Measurements from ENCODE around the gene PCSK6.

Gene PCSK6

DNA sequence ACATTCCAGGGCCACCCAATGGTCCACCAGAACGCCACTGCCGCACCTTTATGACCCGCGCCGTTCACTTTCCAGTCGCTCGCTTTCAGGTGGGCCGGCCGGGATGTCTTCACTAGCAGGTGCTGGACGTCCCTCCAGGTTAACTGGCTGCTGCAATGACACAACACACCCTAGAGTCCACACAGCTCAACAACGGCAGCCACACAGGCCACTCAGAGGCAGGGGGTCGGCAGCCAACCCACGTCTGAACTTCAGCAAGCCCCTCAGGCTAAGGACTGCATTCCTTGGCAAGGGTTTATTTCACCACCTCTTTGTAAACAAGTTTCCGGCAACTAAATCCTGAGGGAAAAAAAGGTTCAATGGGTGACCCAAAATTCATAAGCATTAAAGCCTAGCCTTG, 105.2 kb downstream of the PCSK6 start:
- ChIA-PET CTCF (no interaction called here), POLR2A (ENCODE audit: low non-redundant PET) (no interaction called here)
- no peak overlapping the region for H3K27ac ChIP-seq
- TF ChIP-seq, protein P1, sequence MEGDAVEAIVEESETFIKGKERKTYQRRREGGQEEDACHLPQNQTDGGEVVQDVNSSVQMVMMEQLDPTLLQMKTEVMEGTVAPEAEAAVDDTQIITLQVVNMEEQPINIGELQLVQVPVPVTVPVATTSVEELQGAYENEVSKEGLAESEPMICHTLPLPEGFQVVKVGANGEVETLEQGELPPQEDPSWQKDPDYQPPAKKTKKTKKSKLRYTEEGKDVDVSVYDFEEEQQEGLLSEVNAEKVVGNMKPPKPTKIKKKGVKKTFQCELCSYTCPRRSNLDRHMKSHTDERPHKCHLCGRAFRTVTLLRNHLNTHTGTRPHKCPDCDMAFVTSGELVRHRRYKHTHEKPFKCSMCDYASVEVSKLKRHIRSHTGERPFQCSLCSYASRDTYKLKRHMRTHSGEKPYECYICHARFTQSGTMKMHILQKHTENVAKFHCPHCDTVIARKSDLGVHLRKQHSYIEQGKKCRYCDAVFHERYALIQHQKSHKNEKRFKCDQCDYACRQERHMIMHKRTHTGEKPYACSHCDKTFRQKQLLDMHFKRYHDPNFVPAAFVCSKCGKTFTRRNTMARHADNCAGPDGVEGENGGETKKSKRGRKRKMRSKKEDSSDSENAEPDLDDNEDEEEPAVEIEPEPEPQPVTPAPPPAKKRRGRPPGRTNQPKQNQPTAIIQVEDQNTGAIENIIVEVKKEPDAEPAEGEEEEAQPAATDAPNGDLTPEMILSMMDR (conservative IDR thresholded peaks at IDR 0.05; ENCODE audit: low read depth): no peak
- DNase-seq (ENCODE audit: low spot score): no peak

DNA sequence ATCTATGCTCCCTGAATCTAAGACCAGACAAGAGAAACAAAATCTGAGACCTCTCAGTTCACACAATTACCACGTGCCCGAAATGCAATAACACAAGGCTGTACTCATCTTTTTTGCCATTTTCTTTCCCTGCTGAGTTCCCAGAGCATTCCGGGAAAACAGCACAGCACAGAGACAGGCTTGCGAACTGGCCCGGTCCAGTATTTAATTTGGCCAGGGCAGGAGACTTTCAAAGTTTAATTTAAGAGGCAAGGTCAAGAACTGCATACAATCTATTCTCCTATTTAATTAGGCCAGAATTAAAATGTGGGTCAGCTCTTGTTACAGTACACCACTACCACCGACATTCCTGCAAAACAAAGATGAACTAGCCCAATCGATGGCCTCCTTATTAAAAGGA, 107.0 kb downstream of the PCSK6 start:
- no peak for DNase-seq (ENCODE audit: low spot score)
- TF ChIP-seq, protein P1 (conservative IDR thresholded peaks at IDR 0.05; ENCODE audit: low read depth): no peak
- no peak overlapping the region for H3K27ac ChIP-seq
- ChIA-PET POLR2A (ENCODE audit: low non-redundant PET) (interaction anchor here (0.6 kb wide), 1 partner anchor 338 kb away, joined by 3 read pairs; no protein-coding TSS in a partner anchor), CTCF (no interaction called here)

DNA sequence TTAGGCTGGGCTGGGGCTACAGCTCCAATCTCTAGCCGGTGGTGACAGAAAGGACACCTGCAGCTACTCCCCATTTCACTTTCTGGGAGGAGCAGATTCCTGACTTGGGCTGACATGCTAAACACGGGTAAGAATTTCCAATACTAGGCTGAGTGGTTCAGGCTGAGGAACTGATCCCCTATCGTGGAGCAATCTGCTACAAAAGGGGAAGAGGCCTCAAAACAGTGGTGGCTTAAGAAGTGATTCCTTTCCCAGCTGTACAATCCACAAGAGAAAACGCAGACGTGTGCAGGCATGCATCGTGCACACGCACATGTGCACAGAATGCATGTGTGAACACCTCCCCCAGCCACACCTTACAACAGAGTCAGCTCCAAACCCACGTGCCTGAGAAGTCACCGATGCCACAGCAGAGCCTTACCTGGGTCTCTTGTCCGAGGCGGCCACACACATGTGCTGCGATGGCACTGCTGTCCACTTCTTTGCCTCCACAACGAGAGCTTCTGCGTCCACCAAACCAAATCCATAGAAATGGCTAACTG, 107.8 kb downstream of the PCSK6 start:
- TF ChIP-seq, protein P1 (conservative IDR thresholded peaks at IDR 0.05; ENCODE audit: low read depth): no peak
- H3K27ac ChIP-seq: no peak overlapping the region
- ChIA-PET POLR2A (ENCODE audit: low non-redundant PET) (no interaction called here), CTCF (no interaction called here)
- no peak for DNase-seq (ENCODE audit: low spot score)

DNA sequence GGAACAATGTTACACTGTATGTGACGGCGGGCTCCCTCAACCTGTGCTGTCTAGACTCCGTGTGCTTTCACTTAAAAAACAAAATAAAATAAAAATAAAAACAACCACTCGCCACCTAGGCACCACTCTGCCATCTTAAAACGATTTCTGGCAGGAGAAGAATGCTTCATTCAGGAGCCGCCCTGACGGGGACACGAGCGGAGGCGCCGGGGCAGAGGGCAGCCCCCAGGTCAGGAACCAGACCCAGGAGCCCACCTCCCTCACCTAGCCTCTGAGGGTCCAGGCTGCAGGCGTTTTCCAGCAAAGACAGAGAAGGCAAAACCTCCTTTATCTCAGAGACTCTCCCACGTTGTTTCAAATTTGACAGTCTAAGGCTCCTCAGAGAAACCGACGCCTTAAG, 109.4 kb downstream of the PCSK6 start:
- CTCF ChIA-PET: no interaction called here
- POLR2A ChIA-PET (ENCODE audit: low non-redundant PET): no interaction called here
- TF ChIP-seq, protein P1 (conservative IDR thresholded peaks at IDR 0.05; ENCODE audit: low read depth): no peak
- no peak overlapping the region for H3K27ac ChIP-seq
- no peak for DNase-seq (ENCODE audit: low spot score)

DNA sequence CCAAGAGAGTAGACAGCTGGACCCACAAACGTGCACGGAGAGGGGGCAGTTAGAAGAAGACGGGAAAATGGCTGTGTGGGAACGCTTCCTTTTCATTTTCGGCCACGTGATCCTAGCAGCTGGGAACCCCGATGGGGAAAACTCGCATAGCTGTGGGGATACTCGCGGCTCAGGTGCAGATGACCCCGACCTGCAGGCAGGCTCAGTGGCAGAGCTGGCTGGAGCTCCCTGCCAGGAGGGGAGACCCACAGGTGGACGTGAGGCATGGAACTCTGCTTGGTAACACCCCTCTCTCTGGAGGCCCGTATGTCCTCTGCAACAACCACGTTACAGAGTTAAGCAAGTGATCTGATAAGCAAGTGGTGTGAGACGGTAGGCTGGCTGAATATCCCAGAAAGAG, 109.9 kb downstream of the PCSK6 start:
- TF ChIP-seq, protein P1 (conservative IDR thresholded peaks at IDR 0.05; ENCODE audit: low read depth): no peak
- ChIA-PET CTCF (no interaction called here), POLR2A (ENCODE audit: low non-redundant PET) (no interaction called here)
- H3K27ac ChIP-seq: no peak overlapping the region
- no peak for DNase-seq (ENCODE audit: low spot score)

DNA sequence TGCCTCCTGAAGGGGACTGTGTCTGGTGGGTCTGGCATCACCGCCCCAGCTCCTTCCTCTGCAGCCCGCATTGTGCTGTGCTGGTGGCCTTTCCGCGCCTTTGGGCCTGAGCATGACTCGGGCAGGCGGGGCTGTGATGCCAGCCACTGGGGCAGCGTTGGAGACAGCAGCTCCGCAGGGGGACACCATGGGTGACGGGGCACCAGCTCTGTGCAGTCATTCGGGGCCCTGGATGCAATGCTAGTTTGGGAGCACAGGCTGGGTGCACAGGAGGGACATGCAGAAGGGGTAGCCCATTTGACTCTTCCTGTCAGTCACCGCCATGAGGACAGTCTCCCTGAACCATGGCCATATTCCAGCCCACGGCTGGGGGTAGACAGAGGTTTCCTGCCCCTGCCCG, 110.6 kb downstream of the PCSK6 start:
- ChIA-PET POLR2A (ENCODE audit: low non-redundant PET) (no interaction called here), CTCF (no interaction called here)
- no peak overlapping the region for H3K27ac ChIP-seq
- DNase-seq (ENCODE audit: low spot score): no peak
- TF ChIP-seq, protein P1 (conservative IDR thresholded peaks at IDR 0.05; ENCODE audit: low read depth): no peak
